Vagina (tissue), 2 donors: Measurements from ENCODE around the gene ZC3H12C.

Experiments used
- POLR2A ChIP-seq, 2 donors: fragments of 450-650 bp; IDR thresholded peaks; one replicate each; pipeline ENCODE4 v1.6.1; 2017; ENCODE audit warnings: antibody characterized with exemption in 2 of 2, mild to moderate bottlenecking in 2 of 2, moderate library complexity in 2 of 2
- POLR2AphosphoS5 ChIP-seq, 2 donors: sonication (generic); formaldehyde crosslinking; IDR thresholded peaks; one replicate each; pipeline ENCODE4 v1.9.0; 2017; ENCODE audit warnings: antibody characterized with exemption in 2 of 2, mild to moderate bottlenecking in 2 of 2, low read depth in 1 of 2; ENCODE audit not compliant: insufficient read depth in 1 of 2
- TF ChIP-seq, protein P1 (sequence below), 3 experiments: fragments of 450-650 bp in 2 of 3; fragments of 200-600 bp in 1 of 3; sonication (generic) in 1 of 3; IDR thresholded peaks; one replicate each; pipeline ENCODE4 v1.5.1; 2017 to 2019; ENCODE audit warnings: antibody characterized with exemption in 3 of 3, mild to moderate bottlenecking in 2 of 3, moderate library complexity in 2 of 3

DNA sequence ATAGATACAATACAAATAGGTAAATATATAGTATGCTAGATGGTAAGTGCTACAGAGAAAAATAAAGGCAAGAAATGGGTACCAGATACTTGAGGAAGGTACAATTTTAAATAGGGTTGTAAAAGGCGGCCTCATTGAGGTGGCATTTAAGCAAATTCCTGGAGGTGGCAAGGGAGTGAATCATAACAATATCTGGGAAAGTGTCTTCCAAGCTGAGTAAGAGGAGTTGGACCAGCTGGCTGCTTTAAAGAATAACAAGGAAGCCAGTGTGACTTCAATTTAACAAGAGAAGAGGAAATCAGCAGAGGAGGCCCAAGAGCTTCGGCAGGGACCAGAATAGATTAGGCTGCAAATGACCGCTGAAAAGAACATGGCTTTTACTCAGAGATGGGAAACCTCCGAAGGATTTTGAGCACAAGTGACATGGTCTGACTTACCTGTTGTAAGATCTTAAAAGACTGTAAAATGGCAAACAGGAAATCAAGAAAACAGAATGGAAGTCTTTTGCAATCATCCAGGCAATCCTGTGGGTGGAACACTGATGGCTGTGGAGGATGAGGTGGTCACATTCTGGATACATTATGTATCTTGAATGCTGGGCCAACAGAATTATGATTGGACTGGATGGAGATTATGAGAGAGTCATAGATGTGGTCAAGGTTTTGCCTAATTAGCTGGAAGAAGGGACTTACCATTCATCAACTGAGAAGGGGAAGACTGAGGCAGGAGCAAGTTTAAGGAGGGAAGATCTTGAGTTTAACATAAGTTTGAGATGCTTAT is 126.0 kb downstream of the ZC3H12C start:
- TF ChIP-seq, protein P1, sequence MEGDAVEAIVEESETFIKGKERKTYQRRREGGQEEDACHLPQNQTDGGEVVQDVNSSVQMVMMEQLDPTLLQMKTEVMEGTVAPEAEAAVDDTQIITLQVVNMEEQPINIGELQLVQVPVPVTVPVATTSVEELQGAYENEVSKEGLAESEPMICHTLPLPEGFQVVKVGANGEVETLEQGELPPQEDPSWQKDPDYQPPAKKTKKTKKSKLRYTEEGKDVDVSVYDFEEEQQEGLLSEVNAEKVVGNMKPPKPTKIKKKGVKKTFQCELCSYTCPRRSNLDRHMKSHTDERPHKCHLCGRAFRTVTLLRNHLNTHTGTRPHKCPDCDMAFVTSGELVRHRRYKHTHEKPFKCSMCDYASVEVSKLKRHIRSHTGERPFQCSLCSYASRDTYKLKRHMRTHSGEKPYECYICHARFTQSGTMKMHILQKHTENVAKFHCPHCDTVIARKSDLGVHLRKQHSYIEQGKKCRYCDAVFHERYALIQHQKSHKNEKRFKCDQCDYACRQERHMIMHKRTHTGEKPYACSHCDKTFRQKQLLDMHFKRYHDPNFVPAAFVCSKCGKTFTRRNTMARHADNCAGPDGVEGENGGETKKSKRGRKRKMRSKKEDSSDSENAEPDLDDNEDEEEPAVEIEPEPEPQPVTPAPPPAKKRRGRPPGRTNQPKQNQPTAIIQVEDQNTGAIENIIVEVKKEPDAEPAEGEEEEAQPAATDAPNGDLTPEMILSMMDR (IDR thresholded peaks at IDR 0.05): no peak
- no peak for TF ChIP-seq POLR2A (IDR thresholded peaks at IDR 0.05)
- no peak for TF ChIP-seq POLR2AphosphoS5 (IDR thresholded peaks at IDR 0.05; ENCODE audit: insufficient read depth in 1 of 2, low read depth in 1 of 2)
